ENCODE results near the gene THRAP3. TPM values are rescaled to one million over a fixed set of nuclear protein-coding genes. Genes with fewer than 3 reads are reported as not detected.

The THRAP3 gene
- total and polyA plus RNA-seq, 2 of the 8 experiments (the other 6 are each of a cell fraction or from before 2014, with no cell fraction given): 40.2 to 183 TPM

DNA sequence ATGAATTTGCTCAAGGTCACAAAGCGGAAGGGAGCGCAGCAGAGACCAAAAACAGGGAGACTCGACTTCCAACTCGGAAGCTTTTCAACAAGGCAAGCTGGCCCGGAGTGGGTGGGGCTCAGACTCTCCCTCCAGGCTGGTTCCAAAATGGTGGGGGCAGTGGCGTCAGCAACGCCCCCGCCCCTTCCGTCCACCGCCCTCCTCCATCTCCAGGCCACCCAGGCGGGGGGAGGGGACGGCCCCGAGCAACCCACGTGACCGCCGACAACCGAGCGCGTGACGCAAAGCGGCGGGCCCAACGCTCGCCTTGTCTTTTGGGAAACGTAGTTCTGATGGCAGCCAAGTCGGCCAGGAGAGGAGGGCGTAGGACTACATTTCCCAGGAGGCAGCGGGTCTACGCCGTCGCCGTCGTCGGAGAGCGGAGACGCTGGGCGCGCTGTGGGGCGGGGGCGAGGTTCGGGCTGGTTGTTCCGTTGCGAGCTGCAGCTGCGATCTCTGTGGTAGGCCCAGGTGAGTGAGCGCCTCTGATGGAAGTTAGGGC lies at the start of gene THRAP3 (continued):
- TF ChIP-seq RNF2 (IDR thresholded peaks at IDR 0.05; ENCODE audit: borderline replicate concordance, low read depth, low read length, missing control alignments, poor library complexity, severe bottlenecking): no peak
- no peak for TF ChIP-seq CHD2 (IDR thresholded peaks at IDR 0.05; ENCODE audit: low read length)
- TF ChIP-seq RXRA (IDR thresholded peaks at IDR 0.05; ENCODE audit: insufficient read depth, low read depth, low read length): no peak
- peak; percentile 96 for TF ChIP-seq CREB1 (IDR thresholded peaks at IDR 0.05)
- TF ChIP-seq RBBP5 (IDR thresholded peaks at IDR 0.05; ENCODE audit: borderline replicate concordance, low read depth, low read length): peak; percentile 37; the same call in 1 of the 2 replicates
- TF ChIP-seq E2F6 (IDR thresholded peaks at IDR 0.05): no peak; the same call in 1 of the 2 replicates
- 0 out of 2 replicates have a peak, but pooled peaks have one; percentile 15 for TF ChIP-seq JUN (IDR thresholded peaks at IDR 0.05; ENCODE audit: low read depth, low read length)
- no peak for TF ChIP-seq KDM1A (IDR thresholded peaks at IDR 0.05; ENCODE audit: borderline replicate concordance, low read length)
- peak in 1 of 2 experiments; percentile 69; a peak in 2 of 4 replicates for TF ChIP-seq SIN3A (conservative IDR thresholded peaks at IDR 0.05 in 1 of 2, IDR thresholded peaks at IDR 0.05 in 1 of 2; ENCODE audit: low read depth in 1 of 2, low read length in 2 of 2)
- TF ChIP-seq SIRT6 (IDR thresholded peaks at IDR 0.05; ENCODE audit: low read length): no peak
- TF ChIP-seq TBP (IDR thresholded peaks at IDR 0.05; ENCODE audit: low read depth, low read length): peak; percentile 41; the same call in 1 of the 2 replicates
- TF ChIP-seq, protein P1, sequence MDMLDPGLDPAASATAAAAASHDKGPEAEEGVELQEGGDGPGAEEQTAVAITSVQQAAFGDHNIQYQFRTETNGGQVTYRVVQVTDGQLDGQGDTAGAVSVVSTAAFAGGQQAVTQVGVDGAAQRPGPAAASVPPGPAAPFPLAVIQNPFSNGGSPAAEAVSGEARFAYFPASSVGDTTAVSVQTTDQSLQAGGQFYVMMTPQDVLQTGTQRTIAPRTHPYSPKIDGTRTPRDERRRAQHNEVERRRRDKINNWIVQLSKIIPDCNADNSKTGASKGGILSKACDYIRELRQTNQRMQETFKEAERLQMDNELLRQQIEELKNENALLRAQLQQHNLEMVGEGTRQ (IDR thresholded peaks at IDR 0.05; ENCODE audit: low read length): peak; percentile 98
- no peak for TF ChIP-seq CBX5 (IDR thresholded peaks at IDR 0.05; ENCODE audit: low read depth, low read length)
- TF ChIP-seq POLR2AphosphoS5 (IDR thresholded peaks at IDR 0.05; ENCODE audit: low read depth, low read length): peak; percentile 98
- TF ChIP-seq POLR2A (IDR thresholded peaks at IDR 0.05; ENCODE audit: control extremely low read depth in 1 of 2, low read depth in 2 of 2, low read length in 2 of 2): peak; percentile 84 to 99

Measured in H1 (cell line).